ENCODE data around the gene PRKD2. TPM values are rescaled to one million over a fixed set of nuclear protein-coding genes. Genes with fewer than 3 reads are reported as not detected.
A peak's percentile ranks its signal among the peaks of the same experiment; 100 is the strongest.

PRKD2 gene
- total and polyA plus RNA-seq, 10 of the 15 experiments (the other 5 are each of a cell fraction or from before 2014, with no cell fraction given): 2.3 to 98.8 (median 32.9) TPM

DNA sequence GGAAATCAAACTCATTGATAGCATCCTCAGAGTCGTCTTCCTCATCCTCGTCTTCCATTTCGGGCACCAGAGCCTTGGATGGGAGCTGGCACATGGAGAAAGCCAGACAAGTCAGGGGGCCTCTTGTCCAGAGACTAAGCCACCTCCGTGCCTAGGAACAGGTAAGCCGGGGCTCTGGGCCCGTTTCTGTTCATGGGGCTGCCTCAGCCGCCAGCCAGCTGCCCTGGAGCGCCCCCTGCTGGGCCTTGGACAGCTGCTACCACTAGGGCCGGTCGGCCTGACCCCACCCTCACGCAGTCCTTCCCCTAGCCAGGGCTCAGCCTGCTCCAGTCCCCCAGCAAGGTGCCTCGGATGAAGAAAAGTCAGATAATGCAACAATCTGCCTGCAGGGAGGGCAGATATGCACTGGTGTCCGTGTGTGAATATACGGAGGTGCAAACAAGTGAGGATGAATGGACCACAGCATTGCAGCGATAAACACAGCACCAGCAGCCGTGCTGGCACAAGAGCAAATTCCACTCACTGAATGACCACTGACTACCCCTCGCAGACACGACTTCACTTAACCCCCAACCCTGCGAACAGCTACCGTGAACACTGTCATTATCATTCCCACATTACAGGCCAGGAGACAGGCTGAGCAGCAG, 11.9 kb upstream of the PRKD2 start:
- peak; percentile 93 for FAIRE-seq
- ATAC-seq: peak; percentile 97
- Histone ChIP-seq H3K4me1 (ENCODE audit: control insufficient read depth, insufficient read depth, low read length) (peaks cover 10% of the 10 kb centered on the region), H3K36me3 (ENCODE audit: control insufficient read depth in 2 of 2, insufficient read depth in 2 of 2, low read length in 1 of 2) (peaks cover 46 to 85% of the 10 kb centered on the region in 2 experiments), H3K9ac (ENCODE audit: control insufficient read depth, insufficient read depth, low read length) (no peak overlapping the region), H3K27ac (ENCODE audit: control insufficient read depth, insufficient read depth) (no peak overlapping the region), H4K20me1 (ENCODE audit: control insufficient read depth, insufficient read depth) (no peaks in the 10 kb centered on the region; the same call in none of the 2 replicates), H2AFZ (ENCODE audit: control insufficient read depth, low read depth, low read length) (no peak overlapping the region), H3K4me3 (no peak overlapping the region), H3K79me2 (ENCODE audit: control insufficient read depth, insufficient read depth, low read length) (peaks cover 3% of the 10 kb centered on the region; the same call in 1 of the 2 replicates), H3K9me3 (replicated peaks; ENCODE audit: control insufficient read depth, insufficient read depth, low read length) (no peaks in the 10 kb centered on the region), H3K4me2 (ENCODE audit: control insufficient read depth, insufficient read depth) (no peak overlapping the region), H3K27me3 (replicated peaks in 1 of 2; ENCODE audit: control insufficient read depth in 2 of 2, insufficient read depth in 2 of 2, low read length in 1 of 2) (no peaks in the 10 kb centered on the region)
- DNase-seq (ENCODE audit: low read depth, low spot score): no peak
- ChIA-PET SMC1A (ENCODE audit: uncharacterized antibody, unreplicated experiment) (interaction anchor here (0.6 to 2.3 kb wide), 9 partner anchors 11 to 117 kb away, joined by 3 to 21 read pairs (median 4); partner anchors contain the start of gene DACT3), CTCF (interaction anchor here (0.7 to 6.0 kb wide), 22 partner anchors 8 to 201 kb away, joined by 3 to 78 read pairs (median 4); partner anchors contain the start of genes DACT3 and PRKD2), RAD21 (ENCODE audit: unreplicated experiment) (interaction anchor here (0.6 to 2.2 kb wide), 7 partner anchors 14 to 199 kb away, joined by 3 to 11 read pairs (median 3); partner anchors contain the start of gene DACT3), POLR2A (interaction anchor here (0.5 to 2.0 kb wide), 2 partner anchors 10 to 13 kb away, joined by 3 to 5 read pairs; no protein-coding TSS in a partner anchor)
- intact Hi-C loops (cut with micrococcal nuclease; ENCODE audit: unreplicated experiment) (loop anchor here (1.0 to 5.0 kb wide), 2 partner anchors 25 to 37 kb away; no protein-coding TSS in a partner anchor), in situ Hi-C loops (cut with MboI) (no loop called here)
- no TSS peak for BruUV-seq (replicated peaks)
- TF ChIP-seq, protein P1, sequence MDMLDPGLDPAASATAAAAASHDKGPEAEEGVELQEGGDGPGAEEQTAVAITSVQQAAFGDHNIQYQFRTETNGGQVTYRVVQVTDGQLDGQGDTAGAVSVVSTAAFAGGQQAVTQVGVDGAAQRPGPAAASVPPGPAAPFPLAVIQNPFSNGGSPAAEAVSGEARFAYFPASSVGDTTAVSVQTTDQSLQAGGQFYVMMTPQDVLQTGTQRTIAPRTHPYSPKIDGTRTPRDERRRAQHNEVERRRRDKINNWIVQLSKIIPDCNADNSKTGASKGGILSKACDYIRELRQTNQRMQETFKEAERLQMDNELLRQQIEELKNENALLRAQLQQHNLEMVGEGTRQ (IDR thresholded peaks at IDR 0.05; ENCODE audit: borderline replicate concordance, low read depth, low read length): no peak
- TF ChIP-seq, protein P2, sequence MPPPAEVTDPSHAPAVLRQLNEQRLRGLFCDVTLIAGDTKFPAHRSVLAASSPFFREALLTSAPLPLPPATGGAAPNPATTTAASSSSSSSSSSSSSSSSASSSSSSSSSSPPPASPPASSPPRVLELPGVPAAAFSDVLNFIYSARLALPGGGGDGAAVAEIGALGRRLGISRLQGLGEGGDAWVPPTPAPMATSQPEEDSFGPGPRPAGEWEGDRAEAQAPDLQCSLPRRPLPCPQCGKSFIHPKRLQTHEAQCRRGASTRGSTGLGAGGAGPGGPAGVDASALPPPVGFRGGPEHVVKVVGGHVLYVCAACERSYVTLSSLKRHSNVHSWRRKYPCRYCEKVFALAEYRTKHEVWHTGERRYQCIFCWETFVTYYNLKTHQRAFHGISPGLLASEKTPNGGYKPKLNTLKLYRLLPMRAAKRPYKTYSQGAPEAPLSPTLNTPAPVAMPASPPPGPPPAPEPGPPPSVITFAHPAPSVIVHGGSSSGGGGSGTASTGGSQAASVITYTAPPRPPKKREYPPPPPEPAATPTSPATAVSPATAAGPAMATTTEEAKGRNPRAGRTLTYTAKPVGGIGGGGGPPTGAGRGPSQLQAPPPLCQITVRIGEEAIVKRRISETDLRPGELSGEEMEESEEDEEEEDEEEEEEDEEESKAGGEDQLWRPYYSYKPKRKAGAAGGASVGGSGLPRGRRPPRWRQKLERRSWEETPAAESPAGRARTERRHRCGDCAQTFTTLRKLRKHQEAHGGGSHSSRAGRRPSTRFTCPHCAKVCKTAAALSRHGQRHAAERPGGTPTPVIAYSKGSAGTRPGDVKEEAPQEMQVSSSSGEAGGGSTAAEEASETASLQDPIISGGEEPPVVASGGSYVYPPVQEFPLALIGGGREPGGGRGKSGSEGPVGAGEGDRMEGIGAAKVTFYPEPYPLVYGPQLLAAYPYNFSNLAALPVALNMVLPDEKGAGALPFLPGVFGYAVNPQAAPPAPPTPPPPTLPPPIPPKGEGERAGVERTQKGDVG (CRISPR knock-in tag; IDR thresholded peaks at IDR 0.05): no peak
- TF ChIP-seq SMC3 (IDR thresholded peaks at IDR 0.05; ENCODE audit: borderline replicate concordance, low read length): peak; percentile 63
- peak; percentile 67; the same call in 1 of the 2 replicates for TF ChIP-seq YY1 (IDR thresholded peaks at IDR 0.05; ENCODE audit: low read depth, low read length)
- TF ChIP-seq RAD21 (IDR thresholded peaks at IDR 0.05; ENCODE audit: insufficient read depth, low read depth, low read length): peak; percentile 75
- 0 out of 2 replicates have a peak, but pooled peaks have one; percentile 26 for TF ChIP-seq TCF3 (IDR thresholded peaks at IDR 0.05; ENCODE audit: borderline replicate concordance, insufficient read depth, low read depth, low read length)
- TF ChIP-seq DPF2 (IDR thresholded peaks at IDR 0.05): no peak
- peak; percentile 32; the same call in 1 of the 2 replicates for TF ChIP-seq POLR2A (IDR thresholded peaks at IDR 0.05; ENCODE audit: low read depth, low read length)
- TF ChIP-seq, protein P3, sequence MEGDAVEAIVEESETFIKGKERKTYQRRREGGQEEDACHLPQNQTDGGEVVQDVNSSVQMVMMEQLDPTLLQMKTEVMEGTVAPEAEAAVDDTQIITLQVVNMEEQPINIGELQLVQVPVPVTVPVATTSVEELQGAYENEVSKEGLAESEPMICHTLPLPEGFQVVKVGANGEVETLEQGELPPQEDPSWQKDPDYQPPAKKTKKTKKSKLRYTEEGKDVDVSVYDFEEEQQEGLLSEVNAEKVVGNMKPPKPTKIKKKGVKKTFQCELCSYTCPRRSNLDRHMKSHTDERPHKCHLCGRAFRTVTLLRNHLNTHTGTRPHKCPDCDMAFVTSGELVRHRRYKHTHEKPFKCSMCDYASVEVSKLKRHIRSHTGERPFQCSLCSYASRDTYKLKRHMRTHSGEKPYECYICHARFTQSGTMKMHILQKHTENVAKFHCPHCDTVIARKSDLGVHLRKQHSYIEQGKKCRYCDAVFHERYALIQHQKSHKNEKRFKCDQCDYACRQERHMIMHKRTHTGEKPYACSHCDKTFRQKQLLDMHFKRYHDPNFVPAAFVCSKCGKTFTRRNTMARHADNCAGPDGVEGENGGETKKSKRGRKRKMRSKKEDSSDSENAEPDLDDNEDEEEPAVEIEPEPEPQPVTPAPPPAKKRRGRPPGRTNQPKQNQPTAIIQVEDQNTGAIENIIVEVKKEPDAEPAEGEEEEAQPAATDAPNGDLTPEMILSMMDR (IDR thresholded peaks at IDR 0.05 in 2 of 3, conservative IDR thresholded peaks at IDR 0.05 in 1 of 3; ENCODE audit: control insufficient read depth in 2 of 3, extremely low read depth in 1 of 3, insufficient read depth in 1 of 3, low read depth in 3 of 3, low read length in 3 of 3): peak; percentile 85 to 96 (median 91)
- no peak for TF ChIP-seq SMAD1 (IDR thresholded peaks at IDR 0.05; ENCODE audit: low read depth, partially characterized antibody)
- TF ChIP-seq TCF12 (IDR thresholded peaks at IDR 0.05; ENCODE audit: low read depth, low read length): peak; percentile 56; the same call in 1 of the 2 replicates
- 0 out of 2 replicates have a peak, but pooled peaks have one; percentile 21 for TF ChIP-seq NR2F1 (conservative IDR thresholded peaks at IDR 0.05)
- TF ChIP-seq TAF1 (IDR thresholded peaks at IDR 0.05; ENCODE audit: borderline replicate concordance, low read depth, low read length): no peak
- TF ChIP-seq RUNX3 (IDR thresholded peaks at IDR 0.05; ENCODE audit: low read length): 0 out of 2 replicates have a peak, but pooled peaks have one; percentile 11
- TF ChIP-seq BMI1 (IDR thresholded peaks at IDR 0.05; ENCODE audit: borderline replicate concordance): no peak
- no peak for TF ChIP-seq ZNF24 (IDR thresholded peaks at IDR 0.05)
- 43% methylated on average over 20 of the region's 20 CpGs for WGBS (ENCODE audit: insufficient coverage, insufficient replicate concordance, low lambda C conversion rate, missing lambda C conversion rate)

Measured in GM12878 (cell line).